8988T (cell line): ENCODE results near the gene SCG3.

ENCODE experiments used
- DNase-seq: peaks from one replicate; pipeline ENCODE4 v3.0.0; 2011

Gene SCG3

DNA sequence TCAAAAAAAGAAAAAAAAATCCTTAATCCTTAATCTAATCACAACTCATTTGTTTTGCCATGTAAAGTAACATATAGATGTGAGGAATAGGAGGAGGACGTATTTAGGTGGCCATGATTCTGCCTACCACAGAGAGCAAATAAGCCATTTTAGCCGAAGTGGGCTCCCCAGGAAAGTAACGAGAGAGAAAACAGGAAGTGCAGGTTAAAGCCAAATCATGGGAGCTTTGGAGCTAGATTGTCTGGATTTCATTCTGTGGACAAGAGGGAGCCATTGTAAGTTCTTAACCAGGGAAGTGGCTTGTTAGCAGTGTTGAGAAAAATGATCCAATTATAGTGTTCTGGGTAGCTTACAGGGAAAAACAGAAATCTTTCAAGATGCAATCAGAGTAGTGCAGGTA is 79.5 kb downstream of the SCG3 start:
- no peak for DNase-seq

DNA sequence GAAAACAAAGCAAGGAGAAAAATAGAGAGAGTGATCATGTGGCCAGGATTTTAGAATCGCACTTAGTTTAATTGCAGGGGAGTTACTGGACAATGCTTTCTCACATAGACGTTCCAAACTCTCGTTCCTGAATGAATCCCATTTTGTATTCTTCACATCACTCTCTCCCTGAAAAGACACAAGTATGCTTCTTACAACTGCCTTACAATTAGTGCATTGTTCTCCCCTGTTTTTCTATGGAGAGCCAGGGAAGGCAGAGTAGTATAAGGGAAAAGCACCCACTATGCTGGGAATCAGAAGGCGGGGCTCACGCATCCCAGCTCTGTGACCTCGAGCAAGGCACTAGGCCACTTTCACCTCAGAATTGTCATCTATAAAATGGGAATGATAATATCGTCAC is 84.4 kb downstream of the SCG3 start:
- no peak for DNase-seq

- DNase-seq, result no peak
Observed at GRCh38 chr15:51766341-51766740, 85.0 kb downstream of the SCG3 start.

GRCh38 chr15:51768018-51768417 is 86.7 kb downstream of the SCG3 start:
- DNase-seq, result no peak
